SK-N-SH treated with all-trans-retinoic acid at 6 μM for 48 hours (cell line): ENCODE measurements around the gene PBX4.

ENCODE experiments used
- ESRRG ChIP-seq: fragments of 250-450 bp; sonication (Bioruptor Pico); IDR thresholded peaks from 2 replicates; pipeline ENCODE4 v1.6.1; 2021; ENCODE audit warnings: mild to moderate bottlenecking
- ISL1 ChIP-seq: fragments of 250-450 bp; sonication (Bioruptor Pico); IDR thresholded peaks from 2 replicates; pipeline ENCODE4 v2.1.2; 2022; ENCODE audit warnings: mild to moderate bottlenecking, moderate library complexity
- RARB ChIP-seq: fragments of 250-450 bp; sonication (Bioruptor Pico); IDR thresholded peaks from 2 replicates; pipeline ENCODE4 v1.8.0; 2021; ENCODE audit warnings: mild to moderate bottlenecking, moderate library complexity
- TF ChIP-seq, protein P1 (sequence below): fragments of 250-450 bp; sonication (Bioruptor Pico); IDR thresholded peaks from 2 replicates; pipeline ENCODE4 v1.5.1; 2021; ENCODE audit warnings: mild to moderate bottlenecking, moderate library complexity

DNA sequence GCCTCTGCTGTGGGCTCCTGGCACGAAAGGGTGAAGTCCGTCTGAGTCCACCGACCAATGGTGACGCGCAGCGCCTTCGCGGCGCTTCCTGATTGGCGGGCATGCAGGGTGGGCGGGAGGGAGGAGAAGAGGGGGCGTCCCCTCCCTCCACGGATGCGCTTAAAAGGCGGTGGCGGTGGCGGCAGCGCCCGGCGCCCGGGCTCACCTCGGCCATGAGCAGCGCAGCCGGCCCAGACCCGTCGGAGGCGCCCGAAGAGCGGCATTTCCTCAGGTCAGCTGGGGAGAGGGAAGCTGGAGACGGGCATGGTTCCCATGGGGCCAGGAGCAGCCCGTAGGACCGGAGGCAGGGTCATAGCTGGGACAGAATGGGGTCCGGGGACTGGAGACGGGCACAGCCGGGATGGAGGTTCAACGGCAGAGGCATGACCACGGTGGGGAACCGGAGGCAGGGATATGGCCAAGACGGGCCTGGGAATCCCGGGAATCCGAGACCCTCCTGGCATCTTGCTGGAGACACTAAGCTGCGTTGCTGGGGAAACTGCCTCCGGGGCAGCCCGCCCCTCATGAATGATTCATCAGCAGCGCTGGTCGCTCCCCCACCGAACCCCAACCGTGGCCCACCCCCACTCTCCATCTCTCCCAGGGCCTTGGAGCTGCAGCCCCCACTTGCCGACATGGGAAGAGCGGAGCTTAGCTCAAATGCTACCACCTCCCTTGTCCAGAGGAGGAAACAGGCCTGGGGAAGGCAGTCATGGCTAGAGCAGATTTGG is 89.6 kb downstream of the PBX4 start, which contains the start of gene YJEFN3:
- TF ChIP-seq, protein P1, sequence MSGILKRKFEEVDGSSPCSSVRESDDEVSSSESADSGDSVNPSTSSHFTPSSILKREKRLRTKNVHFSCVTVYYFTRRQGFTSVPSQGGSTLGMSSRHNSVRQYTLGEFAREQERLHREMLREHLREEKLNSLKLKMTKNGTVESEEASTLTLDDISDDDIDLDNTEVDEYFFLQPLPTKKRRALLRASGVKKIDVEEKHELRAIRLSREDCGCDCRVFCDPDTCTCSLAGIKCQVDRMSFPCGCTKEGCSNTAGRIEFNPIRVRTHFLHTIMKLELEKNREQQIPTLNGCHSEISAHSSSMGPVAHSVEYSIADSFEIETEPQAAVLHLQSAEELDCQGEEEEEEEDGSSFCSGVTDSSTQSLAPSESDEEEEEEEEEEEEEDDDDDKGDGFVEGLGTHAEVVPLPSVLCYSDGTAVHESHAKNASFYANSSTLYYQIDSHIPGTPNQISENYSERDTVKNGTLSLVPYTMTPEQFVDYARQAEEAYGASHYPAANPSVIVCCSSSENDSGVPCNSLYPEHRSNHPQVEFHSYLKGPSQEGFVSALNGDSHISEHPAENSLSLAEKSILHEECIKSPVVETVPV, result no peak
- TF ChIP-seq RARB (CRISPR knock-in tag) (no peak), ISL1 (CRISPR knock-in tag) (no peak), ESRRG (CRISPR knock-in tag) (no peak)
